NCI-H2196 (cell line): ENCODE measurements around the gene HEMGN.
A peak's percentile ranks its signal among the peaks of the same experiment; 100 is the strongest.

Experiments
- DNase-seq: peaks from one replicate; lab custom pipeline; 2025; ENCODE audit not compliant: unreplicated experiment; lab: John Stamatoyannopoulos, UW

HEMGN gene

DNA sequence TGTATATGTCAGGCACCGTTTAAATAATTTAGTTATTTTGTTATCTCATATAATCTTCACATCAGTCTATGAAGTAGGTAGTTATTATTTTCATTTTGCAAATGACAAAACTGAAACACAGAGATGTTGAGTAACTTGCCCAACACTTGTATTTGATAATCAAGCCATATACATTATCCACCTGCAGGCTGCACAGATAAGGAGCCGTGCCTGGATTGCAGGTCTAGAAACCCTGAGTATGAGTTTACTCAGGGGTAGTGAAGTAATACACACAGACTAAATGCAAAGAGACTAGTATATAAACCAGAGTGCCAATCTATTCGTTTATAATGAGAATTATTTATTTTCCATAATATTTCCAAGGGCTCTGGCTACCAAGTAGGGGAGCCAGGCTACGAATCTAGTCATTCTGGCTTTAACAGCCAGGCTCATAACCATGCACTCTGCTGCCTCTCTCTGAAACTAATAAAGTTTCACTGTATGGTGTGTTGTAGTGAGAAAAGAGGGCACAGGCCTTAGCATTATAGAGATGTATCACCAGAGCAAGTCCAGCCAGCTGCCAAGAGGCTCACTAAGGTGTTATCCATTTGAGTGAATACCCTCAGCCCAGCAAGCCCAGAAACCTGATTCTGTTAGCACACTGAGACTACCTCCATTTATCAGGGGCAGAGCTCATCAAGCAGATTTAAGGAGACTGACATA is 4.5 kb downstream of the HEMGN start:
- no peak for DNase-seq

DNA sequence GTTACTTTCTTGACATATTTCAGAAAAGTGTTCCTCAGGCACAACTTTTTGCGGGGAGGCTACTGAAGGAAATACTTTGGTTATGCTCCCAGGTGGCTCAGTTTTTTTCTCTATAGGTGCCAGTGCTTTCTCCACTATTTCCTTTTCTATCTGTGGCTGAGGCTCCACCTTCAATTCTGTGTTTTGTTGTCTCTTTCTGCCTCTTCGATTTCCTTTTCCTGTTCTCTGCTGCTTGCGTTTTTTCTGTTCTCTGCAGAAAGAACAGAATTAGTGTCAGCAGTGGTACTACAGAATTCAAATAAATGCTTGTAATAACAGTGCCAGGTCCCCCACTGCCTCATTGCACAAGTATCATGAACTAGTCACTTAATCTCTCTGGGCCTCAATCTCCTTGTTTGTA is 7.0 kb downstream of the HEMGN start:
- DNase-seq = no peak

DNA sequence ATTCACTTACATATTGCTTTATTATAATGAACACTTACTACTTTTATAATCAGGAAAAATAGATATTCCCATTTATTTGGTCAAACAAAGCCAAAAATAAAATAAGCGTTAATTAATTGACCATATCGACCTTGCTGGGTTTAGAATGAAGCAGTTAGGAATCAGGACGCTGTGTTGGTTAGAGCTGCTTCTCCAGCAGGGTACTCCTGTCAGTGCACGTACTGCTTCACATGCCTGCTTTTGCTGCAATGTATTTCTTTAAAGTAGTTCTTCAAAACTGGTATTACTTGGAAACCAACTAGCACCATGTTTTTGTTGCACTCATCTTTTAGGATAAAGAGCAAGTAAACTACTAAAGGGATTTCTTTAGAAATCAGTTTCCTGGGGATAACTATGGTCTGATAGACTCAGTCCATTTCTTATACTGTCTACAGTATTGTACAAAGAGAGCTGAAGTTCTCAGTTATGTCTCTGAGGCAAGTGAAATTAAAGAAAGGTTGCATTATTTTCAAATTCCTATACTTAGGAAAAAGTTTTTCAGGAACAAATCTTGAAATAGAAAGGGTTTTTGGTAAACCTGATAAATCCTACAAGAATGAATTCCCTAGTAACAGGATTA is 8.9 kb downstream of the HEMGN start:
- DNase-seq = no peak

DNA sequence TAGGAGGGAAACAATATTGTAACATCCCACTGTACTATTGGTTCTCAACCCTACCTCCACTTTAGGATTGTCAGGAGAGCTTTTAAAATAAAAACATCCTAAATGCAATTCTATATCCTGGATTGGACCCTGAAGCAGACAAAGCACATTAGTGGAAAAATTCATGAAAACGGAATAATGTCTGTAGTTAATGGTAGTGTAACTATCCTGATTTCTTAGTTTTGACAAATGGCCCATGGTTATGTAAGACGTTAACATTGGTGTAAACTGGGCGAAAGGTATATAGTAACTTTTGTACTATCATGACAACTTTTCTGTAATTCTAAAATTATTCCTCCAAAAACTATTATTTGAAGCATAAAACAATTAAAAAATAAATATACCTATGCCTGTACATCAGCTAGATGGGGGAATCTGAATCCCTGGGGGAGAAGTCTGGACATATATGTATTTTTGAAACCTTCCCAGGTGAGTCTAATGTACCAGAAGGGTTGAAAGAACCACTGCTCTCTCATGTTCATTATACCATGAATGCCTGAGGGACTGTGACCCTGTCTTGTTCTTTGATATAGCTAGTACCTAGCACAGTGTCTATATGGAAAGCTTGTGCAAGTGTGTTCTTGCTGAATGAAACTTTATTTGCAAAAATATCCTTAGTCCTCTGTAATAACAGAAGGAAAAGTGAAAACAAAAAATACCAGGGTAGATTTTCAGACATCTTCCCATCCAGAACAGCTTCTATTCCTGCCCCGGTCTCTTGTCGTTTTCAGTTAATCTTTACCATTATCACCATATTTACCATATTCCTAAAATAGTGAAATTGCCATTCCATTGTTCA is 12.3 kb downstream of the HEMGN start:
- DNase-seq = no peak

DNA sequence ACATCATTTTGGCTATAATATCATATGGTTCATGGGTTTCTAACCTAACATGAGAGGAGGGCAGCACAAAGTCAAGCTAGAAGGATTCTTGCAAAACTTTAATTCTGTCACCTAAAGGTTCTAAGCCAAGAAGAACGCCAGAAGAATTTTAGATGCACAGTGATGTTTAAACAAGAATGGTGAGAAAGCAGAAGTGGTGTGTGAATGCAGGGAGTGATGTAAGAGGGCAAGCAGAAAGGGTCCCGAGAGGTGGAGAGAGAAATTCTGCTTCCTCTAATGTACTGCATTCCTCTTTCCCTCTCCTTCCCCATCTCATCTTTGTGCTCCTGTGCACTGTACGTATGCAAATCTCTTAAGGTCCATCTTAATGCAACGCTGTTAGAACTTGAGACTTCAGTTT is 13.6 kb downstream of the HEMGN start:
- DNase-seq = no peak

DNA sequence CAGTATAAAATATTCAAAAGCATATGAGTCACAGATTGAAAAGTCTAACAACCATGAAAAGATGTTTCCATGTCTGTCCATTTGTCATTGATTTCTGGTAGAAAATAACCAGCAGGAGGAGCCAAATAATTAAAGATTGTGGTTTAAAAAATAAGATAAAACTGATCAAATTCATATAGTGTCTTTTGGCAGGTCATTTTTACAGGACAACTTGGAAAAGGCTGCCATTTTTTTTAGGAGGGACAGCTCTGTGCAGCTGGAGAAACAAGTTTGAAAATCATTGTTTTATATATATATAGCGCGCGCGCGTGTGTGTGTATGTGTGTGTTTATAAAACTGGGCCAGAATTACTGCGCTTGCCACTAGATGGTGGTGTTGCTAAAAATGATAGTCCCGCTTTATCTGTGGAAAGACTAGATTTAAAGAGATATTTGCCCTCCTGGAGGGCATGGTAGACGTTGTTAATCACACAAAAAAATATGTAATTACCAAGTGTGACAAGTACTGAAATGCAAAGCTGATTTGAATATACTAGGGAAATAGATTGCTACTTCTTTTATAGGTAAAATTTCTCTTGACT is 14.4 kb downstream of the HEMGN start:
- peak; percentile 74 for DNase-seq

DNA sequence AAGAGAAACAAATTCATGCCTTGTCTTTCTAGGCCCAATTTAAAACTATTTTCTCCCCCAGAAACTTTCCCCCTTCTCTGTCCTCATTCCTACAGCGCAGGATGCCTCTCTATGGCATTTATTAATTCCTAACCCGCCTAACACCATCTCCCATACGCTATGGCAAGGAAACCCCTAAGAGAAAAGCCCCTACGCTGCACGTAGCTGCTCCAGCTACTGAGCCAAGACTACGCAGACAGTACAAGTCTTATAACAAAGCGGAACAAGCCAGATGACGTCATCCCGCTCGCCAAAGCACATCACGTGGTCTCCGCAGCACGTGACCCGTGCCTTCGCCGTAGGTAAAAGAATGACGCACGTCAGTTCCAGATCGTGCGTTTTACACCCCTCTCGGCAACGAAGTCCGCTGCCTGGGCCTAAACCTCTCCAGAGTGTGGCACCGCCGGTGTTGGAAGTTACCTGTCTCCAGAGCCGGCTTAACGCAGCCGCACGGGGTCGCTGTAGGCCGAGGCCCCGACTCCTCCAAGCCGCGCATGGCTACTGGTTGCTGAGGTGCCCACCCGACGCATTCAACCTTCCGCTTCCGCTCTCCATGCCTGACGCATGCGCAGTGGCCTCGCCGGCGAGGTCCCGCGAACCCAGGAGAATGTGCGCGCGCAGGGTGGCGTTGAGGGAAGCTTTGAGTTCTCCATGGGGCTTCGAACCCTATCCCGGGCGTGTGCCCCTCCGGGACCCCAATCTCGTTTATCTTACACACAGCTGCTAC is 15.8 kb downstream of the HEMGN start, which contains the start of gene TRMO:
Gene TRMO (minus strand): TSS at position 542 of the 766 bp plus-strand sequence. CDS start 7 bp downstream, at position 535.
- peak; percentile 98 for DNase-seq

DNA sequence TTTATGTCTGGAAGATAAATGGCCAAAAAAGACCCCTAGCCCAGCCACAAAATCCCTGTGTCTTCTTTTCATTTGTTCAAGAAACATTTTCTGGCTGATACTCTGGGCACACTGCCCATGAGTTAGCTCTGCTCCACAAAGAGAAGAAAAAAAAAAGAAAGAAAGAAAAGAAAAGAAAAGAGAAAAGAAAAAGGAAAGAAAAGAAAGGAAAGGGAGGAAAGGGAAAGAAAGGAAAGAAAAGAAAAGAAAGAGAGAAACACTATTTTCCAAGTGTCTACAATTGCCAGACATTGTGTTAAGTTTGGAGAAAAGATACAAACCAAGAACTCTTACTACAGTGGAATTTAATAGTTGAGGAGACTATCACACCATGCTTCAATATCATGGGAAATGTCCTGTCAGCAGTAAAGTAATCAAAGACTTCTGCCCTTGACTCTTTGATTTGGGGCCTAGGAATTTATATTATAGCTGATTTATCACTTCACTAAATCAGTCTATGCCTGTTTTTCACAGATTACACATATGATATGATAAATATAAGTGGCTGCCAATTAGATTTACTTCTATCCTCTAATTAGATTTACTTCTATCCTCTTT is 18.7 kb downstream of the HEMGN start:
- no peak for DNase-seq

DNA sequence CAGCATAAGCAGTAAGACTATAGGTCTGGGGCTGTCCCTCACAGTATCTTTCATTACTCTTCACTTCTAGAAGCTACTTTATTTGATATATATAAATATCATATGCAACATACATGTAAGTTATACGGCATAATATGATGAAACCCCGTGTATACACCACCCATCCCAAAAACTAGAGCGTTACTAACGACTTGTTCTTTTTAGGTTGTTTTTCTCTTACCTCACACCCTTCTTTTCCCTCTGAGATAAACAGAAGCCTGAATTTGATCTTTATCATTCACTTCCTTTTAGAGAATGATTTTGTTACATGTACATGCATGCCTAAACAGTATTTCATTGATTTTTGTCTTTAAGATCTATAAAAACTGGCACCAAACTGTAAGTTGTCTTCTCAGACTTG is 19.4 kb downstream of the HEMGN start:
- DNase-seq = no peak

DNA sequence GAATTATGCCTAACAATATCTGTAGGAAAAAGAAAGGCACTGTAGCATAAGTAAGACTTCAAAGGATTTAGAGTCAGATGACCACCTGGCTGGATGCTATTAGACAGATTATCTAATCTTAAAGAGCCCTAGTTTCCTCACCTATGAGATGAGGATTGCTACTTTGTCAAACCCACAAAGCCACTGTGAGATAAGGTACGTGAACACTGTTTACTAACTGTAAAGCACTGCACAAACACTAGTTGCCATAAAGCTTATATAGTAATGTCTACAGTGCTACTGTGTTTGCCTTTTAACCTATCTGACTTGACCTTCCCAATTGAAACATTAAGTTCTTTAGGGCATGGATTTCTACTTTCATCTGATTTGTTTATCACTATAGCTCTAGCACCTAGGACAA is 26.0 kb downstream of the HEMGN start:
- DNase-seq = no peak

DNA sequence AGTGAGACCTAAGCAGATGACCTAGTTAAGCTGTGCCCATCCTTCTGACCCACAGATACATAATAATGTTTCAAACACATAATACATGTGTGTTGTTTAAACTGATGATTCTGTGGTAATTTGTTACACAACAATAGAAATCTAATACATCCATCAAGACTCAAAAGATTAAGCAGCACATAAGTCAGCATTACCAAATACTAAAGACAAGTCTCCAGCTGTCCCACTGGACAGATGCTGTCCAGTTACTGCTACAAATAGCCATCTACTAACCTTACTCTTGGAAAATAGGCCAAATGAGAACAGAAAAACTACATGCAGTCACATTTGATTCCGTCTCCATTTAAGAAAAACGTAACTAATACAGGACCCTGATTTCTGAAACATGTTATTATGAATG is 26.4 kb downstream of the HEMGN start:
- no peak for DNase-seq

DNA sequence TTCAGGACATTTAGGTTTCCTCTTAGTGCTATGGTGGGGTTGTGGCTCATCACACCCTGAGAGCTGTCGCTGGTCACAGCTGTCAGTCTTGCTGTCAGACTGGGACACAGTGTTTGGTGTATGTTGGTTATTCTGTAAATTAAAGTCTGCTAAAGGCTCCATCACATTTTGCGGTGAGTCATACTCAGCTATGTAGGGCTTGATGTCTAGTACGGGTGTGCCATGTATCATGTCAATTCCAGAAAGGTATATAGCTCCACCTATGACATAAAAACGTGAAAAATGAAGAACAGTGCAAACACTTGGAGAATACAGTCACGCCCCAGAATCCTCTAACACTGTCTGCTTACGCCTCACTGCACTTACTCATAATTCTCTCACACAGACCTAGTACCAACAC is 27.6 kb downstream of the HEMGN start:
- no peak for DNase-seq

DNA sequence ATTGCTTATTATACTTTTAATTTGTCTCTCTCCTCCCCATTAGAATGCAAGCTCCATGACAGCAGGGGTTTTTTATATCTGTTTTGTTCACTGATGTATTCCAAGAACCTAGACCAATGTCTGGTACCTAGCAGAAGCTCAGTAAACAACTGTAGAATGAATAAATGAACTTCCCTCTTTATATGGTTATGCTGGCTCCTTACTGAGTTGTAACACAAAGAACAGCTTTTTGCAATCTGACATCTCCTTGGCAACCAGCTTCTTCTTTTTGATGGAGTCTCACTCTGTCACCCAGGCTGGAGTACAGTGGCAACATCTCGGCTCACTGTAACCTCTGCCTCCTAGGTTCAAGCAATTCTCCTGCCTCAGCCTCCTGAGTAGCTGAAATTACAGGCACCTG is 29.3 kb downstream of the HEMGN start:
- DNase-seq = no peak

DNA sequence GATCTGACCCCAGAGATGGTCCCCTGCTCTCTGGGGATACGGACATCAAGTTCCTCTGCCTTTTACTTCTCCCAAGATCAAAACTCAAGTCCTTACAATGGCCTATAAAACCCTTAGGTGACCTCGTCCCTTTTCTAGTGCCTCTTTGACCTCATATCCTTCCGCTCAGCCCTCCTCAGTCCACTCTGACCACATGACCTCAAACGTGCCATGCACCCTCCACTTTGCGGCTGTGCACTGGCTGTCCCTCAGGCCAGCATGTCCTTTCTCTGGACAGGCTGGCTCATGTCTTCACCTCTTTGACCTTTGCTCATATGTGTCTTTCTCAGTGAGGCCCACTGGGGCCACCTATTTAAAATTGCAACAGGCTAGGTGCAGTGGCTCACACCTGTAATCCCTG is 30.3 kb downstream of the HEMGN start:
- DNase-seq = no peak

DNA sequence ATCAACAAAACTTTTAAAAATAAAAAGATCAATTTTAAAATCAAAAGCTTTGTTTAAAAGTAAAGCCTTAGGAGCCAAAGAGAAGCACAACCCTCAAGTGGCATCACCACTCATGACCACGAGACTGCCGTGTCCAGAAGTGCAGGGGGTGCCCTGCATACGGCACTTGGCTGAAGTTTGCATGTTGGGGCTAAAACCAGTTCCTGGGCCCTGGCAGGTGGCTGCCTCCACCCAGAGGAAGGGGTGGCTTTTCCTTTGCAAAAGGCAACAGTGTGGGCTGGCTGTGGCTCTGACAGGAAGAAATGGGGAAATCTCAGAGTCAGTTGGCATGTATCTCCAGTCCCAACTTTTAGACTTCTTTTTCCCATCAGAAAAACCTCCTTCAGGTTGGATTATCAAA is 30.9 kb downstream of the HEMGN start:
- no peak for DNase-seq

DNA sequence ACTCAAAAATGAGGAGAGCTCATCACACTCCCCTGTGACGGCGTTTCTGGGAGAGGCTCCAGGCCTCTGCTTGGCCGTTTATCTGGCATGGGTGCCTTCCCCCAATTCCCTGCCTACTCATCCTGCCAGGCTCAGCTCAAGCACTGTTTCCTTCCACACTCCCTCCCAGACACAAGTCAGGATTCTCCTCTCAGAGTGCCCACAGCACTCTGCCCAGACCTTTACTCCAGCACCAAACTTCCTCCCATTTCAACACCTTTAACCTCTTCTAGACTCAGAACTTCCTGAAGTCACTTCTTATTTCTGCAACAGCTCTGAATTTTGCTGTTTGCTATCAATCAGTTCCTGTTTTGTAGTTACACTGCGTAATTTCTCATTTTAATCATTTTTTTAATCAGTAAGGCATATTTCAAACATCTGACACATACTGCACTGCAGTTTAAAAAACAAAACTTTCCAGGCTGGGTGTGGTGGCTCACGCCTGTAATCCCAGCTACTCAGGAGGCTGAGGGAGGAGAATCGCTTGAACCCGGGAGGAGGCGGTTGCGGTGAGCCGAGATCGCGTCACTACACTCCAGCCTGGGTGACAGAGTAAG is 31.6 kb downstream of the HEMGN start:
- no peak for DNase-seq

DNA sequence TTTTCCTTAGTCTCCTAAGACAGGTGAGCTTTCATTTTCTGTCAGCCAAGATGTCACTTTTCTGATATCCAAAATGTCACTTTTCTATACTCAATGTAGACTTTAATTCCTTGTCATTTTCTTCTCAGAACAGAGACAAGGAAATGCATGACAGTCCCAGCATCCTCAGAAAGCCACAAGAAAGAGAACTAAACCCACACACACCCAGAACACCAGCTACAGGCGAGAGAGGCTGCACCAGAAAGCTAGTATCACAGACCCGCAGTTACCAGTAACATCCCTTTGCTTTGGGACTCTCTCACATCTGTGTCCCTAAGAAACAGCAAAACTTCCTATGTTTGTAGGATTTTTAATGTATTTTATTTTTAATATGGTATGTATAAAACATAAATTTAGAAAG is 32.7 kb downstream of the HEMGN start:
- no peak for DNase-seq

DNA sequence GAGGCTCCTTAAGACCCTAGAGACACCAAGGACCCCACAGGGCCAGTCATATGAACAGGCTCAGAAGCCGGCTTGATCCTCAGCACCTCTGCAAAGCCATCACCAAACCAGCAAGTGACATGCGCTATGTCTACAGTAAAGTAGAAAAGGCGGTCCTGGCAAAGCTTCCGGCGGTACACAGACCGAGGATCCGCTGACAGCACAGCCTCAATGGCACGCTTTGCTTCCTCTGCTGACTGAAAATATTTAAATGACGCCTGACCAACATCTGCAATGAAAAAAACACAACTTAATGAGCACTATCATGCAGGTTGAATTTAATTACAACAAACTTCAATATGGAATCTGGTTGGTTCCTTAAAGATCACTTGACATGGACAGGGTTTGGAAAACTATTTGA is 33.2 kb downstream of the HEMGN start:
- no peak for DNase-seq

DNA sequence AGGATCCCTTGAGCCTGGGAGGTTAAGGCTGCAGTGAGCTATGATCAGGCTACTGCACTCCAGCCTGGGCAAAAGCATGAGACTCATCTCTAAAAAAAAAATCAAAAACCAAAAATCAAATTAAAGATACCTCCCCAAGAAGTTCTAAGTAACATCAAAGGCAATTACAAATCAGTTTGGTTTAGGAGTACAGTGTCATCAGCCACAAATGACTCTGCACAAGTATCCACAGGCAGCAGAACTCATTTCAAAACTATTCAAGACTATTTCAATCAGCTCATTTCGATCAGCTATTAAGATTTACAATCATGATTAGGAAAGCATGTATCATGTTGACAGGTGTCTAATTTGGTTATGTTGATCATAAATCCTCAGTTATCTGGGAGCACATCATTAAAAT is 34.8 kb downstream of the HEMGN start:
- DNase-seq = no peak
